ENCODE results near the gene DDIT4.
A peak's percentile ranks its signal among the peaks of the same experiment; 100 is the strongest.
"Not testable (repeated sequence)": the region's sequence is repeated elsewhere in the genome, so short reads cannot be mapped to it uniquely, and the experiment has no call there.

Gene DDIT4

DNA sequence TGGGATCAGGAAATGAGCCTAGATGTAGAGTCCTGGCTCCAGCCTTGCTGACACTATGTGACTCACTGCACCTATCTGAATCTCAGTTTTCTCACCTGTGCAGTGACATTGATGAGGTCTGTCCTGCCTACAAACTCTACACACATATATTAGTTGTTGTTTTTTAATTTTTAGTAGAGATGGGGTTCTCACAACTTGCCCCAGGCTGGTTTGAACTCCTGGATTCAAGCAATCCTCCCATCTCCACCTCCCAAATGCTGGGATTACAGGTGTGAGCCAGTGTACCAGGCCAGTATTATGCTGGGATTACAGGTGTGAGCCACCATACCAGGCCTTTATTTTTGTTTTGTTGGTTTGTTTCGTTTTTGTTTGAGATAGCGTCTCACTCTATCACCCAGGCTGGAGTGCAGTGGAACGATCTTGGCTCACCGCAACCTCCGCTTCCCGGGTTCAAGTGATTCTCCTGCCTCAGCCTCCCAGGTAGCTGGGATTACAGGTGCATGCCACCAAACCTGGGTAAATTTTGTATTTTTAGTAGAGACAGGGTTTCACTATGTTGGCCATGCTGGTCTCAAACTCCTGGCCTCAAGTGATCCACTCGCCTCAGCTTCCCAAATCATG lies 11.8 kb upstream of the DDIT4 start:
- no peaks in the 10 kb centered on the region for H3K36me3 ChIP-seq (ENCODE audit: control insufficient read depth, insufficient read depth, low read length, severe bottlenecking)
- H3K9ac ChIP-seq (ENCODE audit: low read length) = peak overlapping the region; percentile 94
- DNase-seq (ENCODE audit: low read depth) = no peak
- no peaks in the 10 kb centered on the region for H3K27me3 ChIP-seq (replicated peaks; ENCODE audit: control insufficient read depth, insufficient read depth, low read length)
- peaks cover 37% of the 10 kb centered on the region for H3K4me1 ChIP-seq (ENCODE audit: control insufficient read depth, insufficient read depth, low read length)
- peak overlapping the region; percentile 81 for H3K4me3 ChIP-seq (ENCODE audit: low read length)
- H3K9me3 ChIP-seq (ENCODE audit: control insufficient read depth, low read length) = no peaks in the 10 kb centered on the region

DNA sequence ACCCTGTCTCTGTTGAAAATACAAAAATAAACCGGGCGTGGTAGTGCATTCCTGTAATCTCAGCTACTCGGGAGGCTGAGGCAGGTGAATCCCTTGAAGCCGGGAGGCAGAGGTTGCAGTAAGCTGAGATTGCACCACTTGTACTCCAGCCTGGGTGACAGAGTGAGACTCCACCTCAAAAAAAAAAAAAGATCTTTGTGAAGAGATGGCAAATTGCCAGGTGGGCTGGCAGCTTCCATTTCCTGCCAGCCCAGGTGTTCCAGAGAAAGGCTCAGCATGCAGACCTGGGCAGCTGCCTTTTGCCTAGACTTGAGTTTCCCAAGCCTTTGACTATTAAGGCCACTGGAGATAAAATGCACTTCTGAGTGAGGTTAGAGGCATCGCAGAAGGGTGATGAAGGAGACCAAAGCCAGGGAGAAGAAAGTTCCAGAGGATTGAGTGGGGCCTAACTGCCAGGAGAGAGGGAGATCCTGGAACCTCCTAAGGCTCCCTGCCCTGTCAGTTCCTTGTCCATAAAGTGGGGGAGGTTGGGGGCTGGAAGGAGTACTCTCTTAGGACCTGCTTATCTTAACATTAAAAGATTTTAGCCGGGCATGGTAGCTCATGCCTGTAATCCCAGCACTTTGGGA lies 10.0 kb upstream of the DDIT4 start:
- Histone ChIP-seq H3K9ac (ENCODE audit: low read length) (no peak overlapping the region), H3K4me3 (ENCODE audit: low read length) (no peak overlapping the region), H3K9me3 (ENCODE audit: control insufficient read depth, low read length) (no peaks in the 10 kb centered on the region), H3K27me3 (replicated peaks; ENCODE audit: control insufficient read depth, insufficient read depth, low read length) (no peaks in the 10 kb centered on the region), H3K4me1 (ENCODE audit: control insufficient read depth, insufficient read depth, low read length) (peaks cover 29% of the 10 kb centered on the region), H3K36me3 (ENCODE audit: control insufficient read depth, insufficient read depth, low read length, severe bottlenecking) (no peaks in the 10 kb centered on the region)
- DNase-seq (ENCODE audit: low read depth) = no peak

GRCh38 chr10:72264536-72264935 lies 9.2 kb upstream of the DDIT4 start:
- Histone ChIP-seq H3K9ac (ENCODE audit: low read length) (no peak overlapping the region), H3K9me3 (ENCODE audit: control insufficient read depth, low read length) (no peaks in the 10 kb centered on the region), H3K4me3 (ENCODE audit: low read length) (no peak overlapping the region), H3K27me3 (replicated peaks; ENCODE audit: control insufficient read depth, insufficient read depth, low read length) (no peaks in the 10 kb centered on the region), H3K36me3 (ENCODE audit: control insufficient read depth, insufficient read depth, low read length, severe bottlenecking) (no peaks in the 10 kb centered on the region), H3K4me1 (ENCODE audit: control insufficient read depth, insufficient read depth, low read length) (peaks cover 21% of the 10 kb centered on the region)
- DNase-seq (ENCODE audit: low read depth) = no peak

DNA sequence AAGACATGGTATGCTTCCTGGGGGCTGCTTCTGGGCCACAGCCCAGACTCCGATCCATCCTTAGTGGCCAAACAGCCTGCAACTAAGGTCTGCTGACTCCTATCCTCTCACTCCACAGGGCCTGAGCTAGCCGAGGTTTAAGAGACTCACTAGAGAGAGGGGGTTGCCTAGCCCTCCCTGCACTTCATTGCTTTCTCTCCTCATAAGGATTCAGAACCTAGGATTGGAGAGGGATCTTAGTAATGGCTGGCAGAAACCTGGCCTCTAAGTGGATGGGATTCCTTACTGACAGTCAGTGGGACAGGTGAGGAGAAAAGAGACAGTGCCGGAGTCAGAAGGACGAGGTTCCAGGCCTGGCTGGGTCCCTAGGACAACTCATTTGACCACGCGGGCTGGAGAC lies 8.2 kb upstream of the DDIT4 start:
- H3K36me3 ChIP-seq (ENCODE audit: control insufficient read depth, insufficient read depth, low read length, severe bottlenecking) = no peaks in the 10 kb centered on the region
- no peaks in the 10 kb centered on the region for H3K27me3 ChIP-seq (replicated peaks; ENCODE audit: control insufficient read depth, insufficient read depth, low read length)
- H3K4me3 ChIP-seq (ENCODE audit: low read length) = no peak overlapping the region
- no peak for DNase-seq (ENCODE audit: low read depth)
- H3K9me3 ChIP-seq (ENCODE audit: control insufficient read depth, low read length) = no peaks in the 10 kb centered on the region
- no peak overlapping the region for H3K9ac ChIP-seq (ENCODE audit: low read length)
- H3K4me1 ChIP-seq (ENCODE audit: control insufficient read depth, insufficient read depth, low read length) = peaks cover 12% of the 10 kb centered on the region

- no peak overlapping the region for H3K4me3 ChIP-seq (ENCODE audit: low read length)
- no peak overlapping the region for H3K9ac ChIP-seq (ENCODE audit: low read length)
- no peaks in the 10 kb centered on the region for H3K36me3 ChIP-seq (ENCODE audit: control insufficient read depth, insufficient read depth, low read length, severe bottlenecking)
- no peaks in the 10 kb centered on the region for H3K27me3 ChIP-seq (replicated peaks; ENCODE audit: control insufficient read depth, insufficient read depth, low read length)
- DNase-seq (ENCODE audit: low read depth) = no peak
- no peaks in the 10 kb centered on the region for H3K9me3 ChIP-seq (ENCODE audit: control insufficient read depth, low read length)
- peaks cover 6% of the 10 kb centered on the region for H3K4me1 ChIP-seq (ENCODE audit: control insufficient read depth, insufficient read depth, low read length)
These were observed 7.5 kb upstream of the DDIT4 start for GRCh38 chr10:72265990-72266865.

GRCh38 chr10:72267381-72267780 lies 6.3 kb upstream of the DDIT4 start:
- no peak overlapping the region for H3K9ac ChIP-seq (ENCODE audit: low read length)
- peaks cover 6% of the 10 kb centered on the region for H3K4me1 ChIP-seq (ENCODE audit: control insufficient read depth, insufficient read depth, low read length)
- H3K9me3 ChIP-seq (ENCODE audit: control insufficient read depth, low read length) = no peaks in the 10 kb centered on the region
- H3K27me3 ChIP-seq (replicated peaks; ENCODE audit: control insufficient read depth, insufficient read depth, low read length) = no peaks in the 10 kb centered on the region
- H3K36me3 ChIP-seq (ENCODE audit: control insufficient read depth, insufficient read depth, low read length, severe bottlenecking) = no peaks in the 10 kb centered on the region
- DNase-seq (ENCODE audit: low read depth) = no peak
- H3K4me3 ChIP-seq (ENCODE audit: low read length) = no peak overlapping the region

DNA sequence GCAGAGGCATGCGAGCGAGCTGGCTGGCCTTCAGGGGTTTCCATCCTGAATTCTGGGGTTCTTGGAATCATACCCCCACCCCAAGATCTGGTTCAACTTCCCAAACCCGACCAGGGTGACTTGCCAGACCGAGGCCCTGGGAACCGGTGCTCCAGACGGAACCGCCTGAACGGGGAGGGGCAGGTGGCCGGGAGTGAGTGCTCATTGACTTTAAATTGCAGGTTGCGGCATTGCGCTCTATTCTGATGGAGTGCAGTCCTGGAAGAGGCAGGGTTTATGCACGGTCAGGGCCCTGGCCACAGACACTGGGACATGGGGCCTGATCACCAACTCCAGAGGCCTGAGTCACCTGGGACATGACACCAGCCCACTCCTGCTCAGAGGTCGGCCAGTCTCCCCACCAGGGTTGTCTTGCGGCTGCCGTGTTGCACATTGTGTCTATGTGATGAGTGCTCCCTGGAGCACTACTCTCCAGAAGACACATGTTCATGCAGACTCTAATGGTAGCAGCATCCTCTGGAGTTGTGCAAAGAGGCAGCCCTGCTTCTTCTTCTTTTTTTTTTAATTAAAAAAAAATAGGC lies 5.8 kb upstream of the DDIT4 start:
- no peaks in the 10 kb centered on the region for H3K36me3 ChIP-seq (ENCODE audit: control insufficient read depth, insufficient read depth, low read length, severe bottlenecking)
- peaks cover 10% of the 10 kb centered on the region for H3K4me1 ChIP-seq (ENCODE audit: control insufficient read depth, insufficient read depth, low read length)
- H3K9ac ChIP-seq (ENCODE audit: low read length) = no peak overlapping the region
- H3K27me3 ChIP-seq (replicated peaks; ENCODE audit: control insufficient read depth, insufficient read depth, low read length) = no peaks in the 10 kb centered on the region
- no peaks in the 10 kb centered on the region for H3K9me3 ChIP-seq (ENCODE audit: control insufficient read depth, low read length)
- no peak for DNase-seq (ENCODE audit: low read depth)
- H3K4me3 ChIP-seq (ENCODE audit: low read length) = no peak overlapping the region

- not testable (repeated sequence) for H3K9ac ChIP-seq (ENCODE audit: low read length); H3K27me3 ChIP-seq (replicated peaks; ENCODE audit: control insufficient read depth, insufficient read depth, low read length); DNase-seq (ENCODE audit: low read depth); H3K4me3 ChIP-seq (ENCODE audit: low read length); H3K9me3 ChIP-seq (ENCODE audit: control insufficient read depth, low read length); H3K36me3 ChIP-seq (ENCODE audit: control insufficient read depth, insufficient read depth, low read length, severe bottlenecking)
- peaks cover 10% of the 10 kb centered on the region for H3K4me1 ChIP-seq (ENCODE audit: control insufficient read depth, insufficient read depth, low read length)
These were observed 5.1 kb upstream of the DDIT4 start for GRCh38 chr10:72268475-72269200.

GRCh38 chr10:72270607-72271281 lies 3.0 kb upstream of the DDIT4 start:
- H3K36me3 ChIP-seq (ENCODE audit: control insufficient read depth, insufficient read depth, low read length, severe bottlenecking) = peaks cover 12% of the 10 kb centered on the region
- no peak overlapping the region for H3K4me3 ChIP-seq (ENCODE audit: low read length)
- no peak overlapping the region for H3K9ac ChIP-seq (ENCODE audit: low read length)
- H3K4me1 ChIP-seq (ENCODE audit: control insufficient read depth, insufficient read depth, low read length) = peaks cover 10% of the 10 kb centered on the region
- no peaks in the 10 kb centered on the region for H3K9me3 ChIP-seq (ENCODE audit: control insufficient read depth, low read length)
- no peak for DNase-seq (ENCODE audit: low read depth)
- H3K27me3 ChIP-seq (replicated peaks; ENCODE audit: control insufficient read depth, insufficient read depth, low read length) = no peaks in the 10 kb centered on the region

DNA sequence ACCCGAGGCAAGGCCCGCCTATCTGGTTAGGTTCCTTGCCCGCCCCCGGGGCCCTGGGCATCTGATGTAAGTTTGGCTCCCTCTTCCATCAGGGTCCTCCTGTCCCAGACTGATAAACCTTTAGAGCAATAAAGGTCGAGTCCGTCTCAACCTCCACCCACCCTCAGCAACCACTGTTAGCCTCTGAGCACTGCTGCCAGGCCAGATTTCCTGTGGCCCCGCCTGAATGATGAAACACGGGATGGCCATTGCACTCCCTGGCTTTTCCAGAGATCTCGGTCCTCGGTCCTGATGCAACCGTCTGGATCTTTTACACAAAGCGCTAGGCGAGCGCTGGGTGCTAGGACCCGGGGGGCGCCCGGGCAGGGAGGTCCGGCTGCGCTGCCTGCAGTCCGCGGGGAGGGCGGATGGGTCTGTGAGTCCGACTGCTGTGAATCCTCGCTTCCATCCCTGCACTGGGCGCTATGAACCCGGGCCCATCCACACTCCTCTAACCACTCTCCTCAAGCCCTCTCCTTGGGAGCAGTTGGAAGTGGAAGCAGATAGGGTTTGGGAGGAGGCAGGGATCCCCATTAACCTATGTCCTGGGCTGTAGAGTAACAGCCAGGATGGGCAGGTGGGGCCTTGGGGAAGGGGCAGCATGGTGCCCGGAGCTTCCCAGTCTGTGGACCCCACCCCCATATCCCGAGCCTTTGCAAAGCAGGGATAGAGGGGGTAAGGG lies 875 bp upstream of the DDIT4 start:
- peak overlapping the region; percentile 88 for H3K4me3 ChIP-seq (ENCODE audit: low read length)
- H3K4me1 ChIP-seq (ENCODE audit: control insufficient read depth, insufficient read depth, low read length) = peaks cover 12% of the 10 kb centered on the region
- H3K27me3 ChIP-seq (replicated peaks; ENCODE audit: control insufficient read depth, insufficient read depth, low read length) = no peaks in the 10 kb centered on the region
- peak overlapping the region; percentile 100 for H3K9ac ChIP-seq (ENCODE audit: low read length)
- H3K9me3 ChIP-seq (ENCODE audit: control insufficient read depth, low read length) = no peaks in the 10 kb centered on the region
- H3K36me3 ChIP-seq (ENCODE audit: control insufficient read depth, insufficient read depth, low read length, severe bottlenecking) = peaks cover 20% of the 10 kb centered on the region
- peak; percentile 99 for DNase-seq (ENCODE audit: low read depth)
